Tibial nerve (tissue), 4 donors: ENCODE results near the gene SUN5.

Experiments used
- CTCF ChIP-seq, 5 experiments: fragments of 200-600 bp in 3 of 5; fragments of 450-650 bp in 2 of 5; sonication (generic) in 3 of 5; IDR thresholded peaks; one replicate each; pipeline ENCODE4 v1.5.1; 2016 to 2019; ENCODE audit warnings: antibody characterized with exemption in 5 of 5, mild to moderate bottlenecking in 3 of 5, moderate library complexity in 2 of 5
- EP300 ChIP-seq, 2 donors: sonication (generic); formaldehyde crosslinking; IDR thresholded peaks; one replicate each; pipeline ENCODE4 v1.6.1; 2017; ENCODE audit warnings: antibody characterized with exemption in 2 of 2, mild to moderate bottlenecking in 1 of 2
- POLR2A ChIP-seq, 2 donors: fragments of 450-650 bp; IDR thresholded peaks; one replicate each; pipeline ENCODE4 v1.6.1; 2017; ENCODE audit warnings: antibody characterized with exemption in 2 of 2, mild to moderate bottlenecking in 2 of 2, moderate library complexity in 2 of 2

DNA sequence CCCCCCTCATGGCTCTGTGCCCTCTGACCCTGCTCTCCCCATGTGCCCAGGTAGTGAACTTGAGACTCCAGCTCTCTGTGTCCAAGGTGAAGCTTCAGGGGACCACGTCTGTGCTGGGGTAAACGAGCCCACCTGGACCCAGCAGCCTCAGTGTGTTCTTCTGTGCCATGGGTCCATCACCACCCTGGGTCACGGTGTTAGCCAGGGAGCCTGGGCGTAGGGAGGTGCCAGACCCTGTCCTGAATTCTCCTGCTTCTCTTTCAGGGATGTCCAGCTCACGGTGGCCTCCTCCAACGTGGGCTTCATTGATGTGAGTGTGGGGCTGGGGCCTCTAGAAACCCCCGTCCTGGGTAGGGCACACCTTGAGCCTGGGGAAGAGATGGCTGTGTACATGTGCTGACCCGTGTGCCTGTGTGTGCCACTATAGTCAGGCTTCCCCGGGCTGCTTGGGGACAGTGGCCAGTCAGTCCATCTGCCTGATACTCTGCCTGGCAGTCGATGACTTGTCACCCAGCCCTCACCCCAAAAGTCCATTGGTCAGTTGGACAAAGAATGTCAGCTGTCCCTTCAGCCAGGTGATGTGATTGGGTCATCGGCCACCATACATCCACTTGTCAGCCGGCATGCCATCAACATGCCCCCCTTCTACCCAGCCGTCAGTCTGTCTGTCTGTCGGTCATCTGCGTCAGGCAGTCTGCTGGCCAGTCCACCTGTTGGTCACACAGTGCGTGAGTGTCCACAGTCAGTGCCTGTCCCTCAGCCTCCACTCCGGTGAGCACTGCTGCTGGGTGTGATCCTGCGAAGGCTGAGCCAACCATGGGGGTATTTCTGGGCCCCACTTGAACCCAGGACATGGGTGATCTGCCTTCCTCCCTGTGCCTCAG is 16.3 kb upstream of the SUN5 start:
- no peak for TF ChIP-seq CTCF (IDR thresholded peaks at IDR 0.05)
- no peak for TF ChIP-seq POLR2A (IDR thresholded peaks at IDR 0.05)
- TF ChIP-seq EP300 (IDR thresholded peaks at IDR 0.05), result no peak
